Endodermal cell (in vitro differentiated cells): Measurements from ENCODE around the gene PYM1. TPM values are rescaled to one million over a fixed set of nuclear protein-coding genes. Genes with fewer than 3 reads are reported as not detected.

Source experiments
- DNase-seq: peaks from one replicate; pipeline ENCODE4 v3.0.0-alpha.2; 2017
- H3K27ac ChIP-seq: 2 replicates; pipeline ENCODE4 v1.5.1; 2013; ENCODE audit warnings: mild to moderate bottlenecking, low read depth, low read length, moderate library complexity
- H3K27me3 ChIP-seq: 2 replicates; pipeline ENCODE4 v1.6.1; 2013; ENCODE audit warnings: mild to moderate bottlenecking, low read length, moderate library complexity; ENCODE audit not compliant: insufficient read depth, control insufficient read depth, poor library complexity, severe bottlenecking
- H3K36me3 ChIP-seq: 2 replicates; pipeline ENCODE4 v1.7.0; 2013; ENCODE audit warnings: mild to moderate bottlenecking, low read length, moderate library complexity; ENCODE audit not compliant: control insufficient read depth, insufficient read depth
- H3K4me1 ChIP-seq: one replicate; pipeline ENCODE4 v1.7.0; 2013; ENCODE audit warnings: low read length; ENCODE audit not compliant: control insufficient read depth, insufficient read depth
- H3K4me3 ChIP-seq: 2 replicates; pipeline ENCODE4 v1.5.1; 2013; ENCODE audit warnings: mild to moderate bottlenecking, low read length, moderate library complexity
- H3K9ac ChIP-seq: 2 replicates; pipeline ENCODE4 v1.6.1; 2013; ENCODE audit warnings: mild to moderate bottlenecking, low read length, moderate library complexity; ENCODE audit not compliant: poor library complexity, severe bottlenecking; ENCODE audit errors: extremely low read depth
- H3K9me3 ChIP-seq: 2 replicates; pipeline ENCODE4 v1.6.1; 2013; ENCODE audit warnings: mild to moderate bottlenecking, low read length, moderate library complexity; ENCODE audit not compliant: control insufficient read depth
- H3K27ac Mint-ChIP-seq: 2 replicates; pipeline ENCODE4 v1.8.0; 2020; ENCODE audit warnings: mixed read lengths
- H3K27me3 Mint-ChIP-seq: 2 replicates; pipeline ENCODE4 v1.8.0; 2021; ENCODE audit warnings: mild to moderate bottlenecking, mixed read lengths; ENCODE audit not compliant: insufficient read depth
- H3K36me3 Mint-ChIP-seq: 2 replicates; pipeline ENCODE4 v1.8.0; 2020; ENCODE audit warnings: low read depth, mixed read lengths
- H3K4me1 Mint-ChIP-seq: 2 replicates; pipeline ENCODE4 v1.8.0; 2020; ENCODE audit warnings: mixed read lengths
- H3K4me3 Mint-ChIP-seq: 2 replicates; pipeline ENCODE4 v1.8.0; 2020; ENCODE audit warnings: mild to moderate bottlenecking, moderate library complexity, mixed read lengths
- H3K9me3 Mint-ChIP-seq: 2 replicates; pipeline ENCODE4 v1.8.0; 2020; ENCODE audit warnings: mild to moderate bottlenecking, mixed read lengths
- WGBS, 2 experiments: methylation state at CpG; one replicate each; pipeline versions ENCODE4 v1.1.5 to v1.1.7; 2013; ENCODE audit warnings: missing lambda C conversion rate in 2 of 2, mixed read lengths in 1 of 2; ENCODE audit not compliant: insufficient coverage in 1 of 2, insufficient read length in 1 of 2; 5-methylcytosine and 5-hydroxymethylcytosine counted together
- total RNA-seq, 2 donors: library from RNA; stranded (reverse); fragmentation: NEBNext Ultra II Directional in 1 of 2; extraction: Animal tissue kit (Norgen Biotek cat#: 25700) in 1 of 2; gene quantifications; 2 replicates in 1 of 2; 3 replicates in 1 of 2; pipeline ENCODE4 v1.2.1, GENCODE V29; 2021
- TF ChIP-seq, protein P1 (sequence below): fragments of 200-600 bp; sonication (generic); conservative IDR thresholded peaks from 2 replicates; pipeline ENCODE4 v1.5.0; 2021; ENCODE audit warnings: antibody characterized with exemption, mild to moderate bottlenecking

Gene PYM1
- total RNA-seq, 2 donors from 2014 or later, result 76.1 to 79.4 TPM

DNA sequence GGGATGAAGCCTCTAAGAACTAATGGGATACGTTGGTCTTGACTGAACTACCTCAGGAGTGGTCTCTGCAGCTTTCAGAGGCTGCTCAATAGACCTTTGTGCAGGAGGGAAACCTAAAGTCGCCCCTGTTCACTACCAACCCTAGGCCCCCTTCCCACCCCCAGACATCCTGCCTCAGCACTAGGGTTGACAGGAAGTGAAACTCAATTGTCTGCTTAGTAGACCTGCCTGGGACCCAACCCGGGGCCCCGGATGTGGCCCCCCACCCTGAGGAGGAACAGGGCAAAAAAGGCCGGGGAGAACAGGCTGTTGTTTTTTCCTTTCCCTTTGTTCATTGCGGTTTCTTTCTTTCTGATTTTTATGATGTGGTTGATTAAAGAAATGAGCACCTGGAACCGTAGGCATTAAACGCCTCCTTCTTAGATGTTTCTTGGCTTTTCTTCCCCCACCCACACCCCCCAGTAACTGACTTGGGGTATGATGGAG is 1.7 kb upstream of the PYM1 start:
- 80 to 97% methylated on average over 4 to 7 of the region's 8 CpGs for WGBS, 2 experiments
- Histone ChIP-seq H3K36me3 (peaks cover 11% of the 10 kb centered on the region), H3K4me1 (peaks cover 9% of the 10 kb centered on the region), H3K27me3 (peaks cover 30% of the 10 kb centered on the region), H3K27ac (no peak overlapping the region), H3K4me3 (no peak overlapping the region), H3K9ac (no peak overlapping the region), H3K9me3 (no peaks in the 10 kb centered on the region)
- TF ChIP-seq, protein P1, sequence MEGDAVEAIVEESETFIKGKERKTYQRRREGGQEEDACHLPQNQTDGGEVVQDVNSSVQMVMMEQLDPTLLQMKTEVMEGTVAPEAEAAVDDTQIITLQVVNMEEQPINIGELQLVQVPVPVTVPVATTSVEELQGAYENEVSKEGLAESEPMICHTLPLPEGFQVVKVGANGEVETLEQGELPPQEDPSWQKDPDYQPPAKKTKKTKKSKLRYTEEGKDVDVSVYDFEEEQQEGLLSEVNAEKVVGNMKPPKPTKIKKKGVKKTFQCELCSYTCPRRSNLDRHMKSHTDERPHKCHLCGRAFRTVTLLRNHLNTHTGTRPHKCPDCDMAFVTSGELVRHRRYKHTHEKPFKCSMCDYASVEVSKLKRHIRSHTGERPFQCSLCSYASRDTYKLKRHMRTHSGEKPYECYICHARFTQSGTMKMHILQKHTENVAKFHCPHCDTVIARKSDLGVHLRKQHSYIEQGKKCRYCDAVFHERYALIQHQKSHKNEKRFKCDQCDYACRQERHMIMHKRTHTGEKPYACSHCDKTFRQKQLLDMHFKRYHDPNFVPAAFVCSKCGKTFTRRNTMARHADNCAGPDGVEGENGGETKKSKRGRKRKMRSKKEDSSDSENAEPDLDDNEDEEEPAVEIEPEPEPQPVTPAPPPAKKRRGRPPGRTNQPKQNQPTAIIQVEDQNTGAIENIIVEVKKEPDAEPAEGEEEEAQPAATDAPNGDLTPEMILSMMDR, result no peak
- no peaks in the 10 kb centered on the region for H3K9me3 Mint-ChIP-seq
- peaks cover 26% of the 10 kb centered on the region for H3K4me1 Mint-ChIP-seq
- no peak for DNase-seq
- H3K27me3 Mint-ChIP-seq, result peaks cover 33% of the 10 kb centered on the region
- peaks cover 8% of the 10 kb centered on the region for H3K36me3 Mint-ChIP-seq
- H3K27ac Mint-ChIP-seq, result no peak overlapping the region
- no peak overlapping the region for H3K4me3 Mint-ChIP-seq

DNA sequence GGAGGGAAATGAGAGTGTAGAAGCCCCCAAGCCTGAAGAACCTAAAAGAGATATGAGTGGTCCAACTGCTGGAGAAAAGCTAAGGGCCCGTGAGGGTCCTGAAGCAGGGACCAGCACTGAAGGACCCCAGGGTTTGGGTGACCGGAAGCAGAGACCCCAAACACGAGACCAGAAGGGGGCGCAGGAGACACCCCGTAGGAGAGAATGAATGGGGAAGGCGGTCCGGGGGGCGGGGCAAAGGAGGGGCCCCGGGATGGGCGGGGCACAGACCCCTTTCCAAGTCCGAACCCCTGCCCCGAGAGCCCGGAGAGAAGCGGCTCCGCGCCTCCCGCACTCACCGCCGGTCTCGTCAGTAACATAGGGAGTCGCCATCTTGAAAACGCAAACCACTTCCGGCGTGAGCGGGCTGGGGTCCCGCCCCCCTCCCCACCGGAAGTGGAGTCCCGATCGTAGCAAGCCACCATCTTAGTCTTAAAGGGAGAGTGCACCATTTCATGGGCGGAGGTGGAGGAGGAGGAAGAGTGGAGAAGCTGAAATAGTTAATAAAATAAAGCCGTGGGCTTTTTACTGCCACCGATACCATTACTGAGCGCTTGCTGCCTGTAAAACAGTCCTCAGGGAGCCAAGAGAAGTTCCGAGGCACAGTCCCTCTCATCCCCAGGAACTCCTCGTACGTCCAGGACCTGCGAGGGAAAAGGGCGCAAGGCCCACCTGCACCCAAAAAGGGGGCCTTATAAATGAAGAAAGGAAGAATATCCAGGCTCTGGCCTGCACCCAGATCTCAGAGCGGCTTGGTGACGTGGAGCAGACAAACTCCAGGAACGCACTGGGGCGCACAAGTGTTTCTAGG is 731 bp downstream of the PYM1 start:
- Histone ChIP-seq H3K27ac (peak overlapping the region; percentile 75), H3K27me3 (peaks cover 6% of the 10 kb centered on the region), H3K9me3 (no peaks in the 10 kb centered on the region), H3K4me1 (peaks cover 9% of the 10 kb centered on the region), H3K9ac (peak overlapping the region; percentile 81), H3K36me3 (peaks cover 30% of the 10 kb centered on the region), H3K4me3 (peak overlapping the region; percentile 91)
- peaks cover 9% of the 10 kb centered on the region for H3K27me3 Mint-ChIP-seq
- DNase-seq, result peak; percentile 98
- peaks cover 26% of the 10 kb centered on the region for H3K4me1 Mint-ChIP-seq
- H3K9me3 Mint-ChIP-seq, result no peaks in the 10 kb centered on the region
- peak overlapping the region; percentile 99 for H3K27ac Mint-ChIP-seq
- TF ChIP-seq, protein P1, result peak; percentile 90
- 0 to 1% methylated on average over 21 to 42 of the region's 42 CpGs for WGBS, 2 experiments
- H3K4me3 Mint-ChIP-seq, result peak overlapping the region; percentile 99
- H3K36me3 Mint-ChIP-seq, result peaks cover 25% of the 10 kb centered on the region

DNA sequence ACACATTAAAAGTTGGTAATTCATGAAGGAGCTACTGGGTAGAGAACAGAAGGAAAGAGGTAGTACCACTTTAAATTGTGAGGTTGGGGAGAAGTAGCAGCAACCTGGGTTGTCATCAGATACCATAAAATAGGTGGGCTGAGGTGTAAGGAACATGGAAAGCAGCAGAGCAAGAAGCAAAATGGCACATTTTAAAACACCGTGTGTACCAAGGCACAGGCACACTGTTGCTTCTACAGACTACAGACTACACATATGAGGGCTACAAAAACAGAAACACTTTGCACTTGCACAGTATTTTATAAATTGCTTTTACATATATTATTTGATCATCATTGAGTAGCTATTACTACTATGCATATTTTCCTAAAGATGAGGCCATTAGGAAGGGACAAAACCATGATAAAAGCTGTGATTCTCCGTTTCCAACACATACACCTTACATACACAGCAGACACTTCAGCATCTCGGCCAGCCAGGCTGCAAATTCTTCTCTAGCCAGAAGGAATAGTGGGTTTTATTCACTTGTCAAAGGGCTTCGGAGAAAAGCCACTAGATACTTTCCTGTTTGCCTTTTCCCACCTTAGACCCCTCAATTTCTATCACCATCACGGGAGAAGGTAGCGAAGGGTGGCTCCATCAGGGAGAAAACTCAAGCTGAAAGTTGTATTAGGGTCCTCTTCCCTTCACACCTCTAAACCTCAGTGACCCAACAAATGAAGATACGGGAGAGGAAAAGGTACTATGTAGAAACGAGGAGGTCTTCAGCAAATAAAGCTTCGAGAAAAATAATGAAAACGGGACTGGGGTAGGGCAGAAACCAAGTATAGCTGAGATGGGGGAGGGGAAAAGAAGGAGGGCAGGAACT is 1.6 kb downstream of the PYM1 start:
- 27 to 28% methylated on average over 4 to 10 of the region's 10 CpGs for WGBS, 2 experiments
- peak overlapping the region; percentile 99 for H3K4me3 Mint-ChIP-seq
- H3K9me3 ChIP-seq, result no peaks in the 10 kb centered on the region

More for the DNA sequence above, 1.6 kb downstream of the PYM1 start:
- DNase-seq, result peak; percentile 54
- Histone ChIP-seq H3K4me1 (peaks cover 4% of the 10 kb centered on the region), H3K4me3 (peak overlapping the region; percentile 91), H3K9ac (peak overlapping the region; percentile 81), H3K27me3 (no peaks in the 10 kb centered on the region), H3K27ac (peak overlapping the region; percentile 75), H3K36me3 (peaks cover 39% of the 10 kb centered on the region)
- TF ChIP-seq, protein P1, result no peak
- Mint-ChIP-seq H3K27ac (peak overlapping the region; percentile 99), H3K36me3 (peaks cover 27% of the 10 kb centered on the region), H3K27me3 (peaks cover under 1% of the 10 kb centered on the region), H3K4me1 (peaks cover 21% of the 10 kb centered on the region), H3K9me3 (no peaks in the 10 kb centered on the region)
